Sciatic nerve (tissue), 2 donors: ENCODE measurements around the gene CPNE8. TPM values are rescaled to one million over a fixed set of nuclear protein-coding genes. Genes with fewer than 3 reads are reported as not detected.
A peak's percentile ranks its signal among the peaks of the same experiment; 100 is the strongest.

Experiments used
- ATAC-seq: fragments of 200-7000 bp; cut with Tn5 transposase; one replicate; pipeline ENCODE4 v1.9.1; 2020; ENCODE audit warnings: mild to moderate bottlenecking, moderate library complexity
- DNase-seq: peaks from one replicate; pipeline ENCODE4 v3.0.0-alpha.2; 2020; ENCODE audit warnings: low spot score
- intact Hi-C: fragments of 100-400 bp; cut with DNase I; formaldehyde crosslinking; loops from one replicate; pipeline ENCODE4 v1.14.2; 2022
- total RNA-seq: library from RNA; stranded (reverse); fragmentation: NEBNext Ultra II Directional; extraction: Animal tissue kit (Norgen Biotek cat#: 25700); gene quantifications from one replicate; pipeline ENCODE4 v1.2.1, GENCODE V29; 2021
- donor health status: DM: no; HTN: no; CAD: no.
- donor health status: DM: no; HTN: no; CAD: no.

The CPNE8 gene
- total RNA-seq, 1 donor from 2014 or later, result 26.6 TPM

- intact Hi-C loops, result no loop called here
- ATAC-seq (no peak), DNase-seq (no peak)
Observed at GRCh38 chr12:38903596-38903995, 1.8 kb downstream of the CPNE8 start.

- intact Hi-C loops, result no loop called here
- ATAC-seq (no peak), DNase-seq (no peak)
Observed at GRCh38 chr12:38898001-38898684, 7.2 kb downstream of the CPNE8 start.

GRCh38 chr12:38895446-38895845 is 9.9 kb downstream of the CPNE8 start:
- ATAC-seq, result no peak
- intact Hi-C loops, result no loop called here

GRCh38 chr12:38892976-38893375 is 12.4 kb downstream of the CPNE8 start:
- ATAC-seq, result no peak
- no peak for DNase-seq
- intact Hi-C loops, result no loop called here

More at GRCh38 chr12:38895446-38895845, 9.9 kb downstream of the CPNE8 start:
- DNase-seq, result no peak

GRCh38 chr12:38892087-38892786 is 13.2 kb downstream of the CPNE8 start:
- DNase-seq, result no peak
- no peak for ATAC-seq
- intact Hi-C loops, result no loop called here

GRCh38 chr12:38890102-38890855 is 15.1 kb downstream of the CPNE8 start:
- intact Hi-C loops, result no loop called here
- no peak for DNase-seq
- ATAC-seq, result no peak

GRCh38 chr12:38889297-38889815 is 16.0 kb downstream of the CPNE8 start:
- DNase-seq (no peak), ATAC-seq (no peak)
- intact Hi-C loops, result no loop called here

- ATAC-seq (no peak), DNase-seq (no peak)
- intact Hi-C loops, result no loop called here
Observed at GRCh38 chr12:38887770-38888169, 17.6 kb downstream of the CPNE8 start.

GRCh38 chr12:38886931-38887330 is 18.5 kb downstream of the CPNE8 start:
- DNase-seq (no peak), ATAC-seq (no peak)
- intact Hi-C loops, result no loop called here

GRCh38 chr12:38886064-38886463 is 19.3 kb downstream of the CPNE8 start:
- intact Hi-C loops, result no loop called here
- ATAC-seq (no peak), DNase-seq (peak; percentile 65)

GRCh38 chr12:38884666-38885065 is 20.7 kb downstream of the CPNE8 start:
- ATAC-seq, result no peak
- DNase-seq, result no peak
- intact Hi-C loops, result no loop called here

- DNase-seq (no peak), ATAC-seq (no peak)
- intact Hi-C loops, result no loop called here
Observed at GRCh38 chr12:38883629-38884134, 21.7 kb downstream of the CPNE8 start.

GRCh38 chr12:38880288-38880687 is 25.1 kb downstream of the CPNE8 start:
- ATAC-seq (no peak), DNase-seq (no peak)
- intact Hi-C loops, result no loop called here

- ATAC-seq (no peak), DNase-seq (no peak)
- intact Hi-C loops, result no loop called here
Observed at GRCh38 chr12:38878986-38879385, 26.4 kb downstream of the CPNE8 start.

- DNase-seq, result no peak
- intact Hi-C loops, result no loop called here
- ATAC-seq, result no peak
Observed at GRCh38 chr12:38878333-38878705, 27.1 kb downstream of the CPNE8 start.

- DNase-seq (no peak), ATAC-seq (no peak)
- intact Hi-C loops, result no loop called here
Observed at GRCh38 chr12:38875586-38876228, 29.7 kb downstream of the CPNE8 start.

GRCh38 chr12:38872561-38872960 is 32.8 kb downstream of the CPNE8 start:
- ATAC-seq (no peak), DNase-seq (no peak)
- intact Hi-C loops, result no loop called here

GRCh38 chr12:38872156-38872555 is 33.2 kb downstream of the CPNE8 start:
- ATAC-seq (no peak), DNase-seq (no peak)
- intact Hi-C loops, result no loop called here

- ATAC-seq (no peak), DNase-seq (no peak)
- intact Hi-C loops, result no loop called here
Observed at GRCh38 chr12:38869036-38869435, 36.4 kb downstream of the CPNE8 start.
